Measurements from ENCODE around the gene TATDN3.

DNA sequence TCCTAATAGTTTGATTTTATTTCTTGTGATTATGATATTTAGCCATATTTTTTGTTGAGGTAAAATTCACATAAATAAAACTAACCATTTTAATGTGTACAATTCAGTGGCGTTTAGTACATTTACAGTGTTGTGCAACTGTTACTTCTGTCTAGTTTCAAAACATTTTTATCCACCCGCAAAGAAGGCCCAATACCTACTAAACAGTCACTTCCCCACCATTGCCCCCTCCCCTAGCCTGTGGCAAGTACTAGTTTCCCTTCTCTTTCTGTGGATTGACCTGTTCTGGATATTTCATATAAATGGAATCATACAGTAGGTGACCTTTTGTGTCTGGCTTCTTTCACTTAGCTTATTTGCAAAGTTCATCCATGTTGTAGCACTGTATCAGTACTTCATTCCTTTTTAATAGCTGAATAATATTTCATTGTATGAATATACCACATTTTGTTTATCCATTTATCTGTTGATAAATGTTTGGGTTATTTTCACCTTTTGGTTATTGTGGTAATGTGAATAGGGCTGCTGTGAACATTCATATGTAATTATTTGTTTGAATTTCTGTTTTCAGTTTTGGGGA lies 70.5 kb downstream of the TATDN3 start:
- TF ChIP-seq, protein P1, sequence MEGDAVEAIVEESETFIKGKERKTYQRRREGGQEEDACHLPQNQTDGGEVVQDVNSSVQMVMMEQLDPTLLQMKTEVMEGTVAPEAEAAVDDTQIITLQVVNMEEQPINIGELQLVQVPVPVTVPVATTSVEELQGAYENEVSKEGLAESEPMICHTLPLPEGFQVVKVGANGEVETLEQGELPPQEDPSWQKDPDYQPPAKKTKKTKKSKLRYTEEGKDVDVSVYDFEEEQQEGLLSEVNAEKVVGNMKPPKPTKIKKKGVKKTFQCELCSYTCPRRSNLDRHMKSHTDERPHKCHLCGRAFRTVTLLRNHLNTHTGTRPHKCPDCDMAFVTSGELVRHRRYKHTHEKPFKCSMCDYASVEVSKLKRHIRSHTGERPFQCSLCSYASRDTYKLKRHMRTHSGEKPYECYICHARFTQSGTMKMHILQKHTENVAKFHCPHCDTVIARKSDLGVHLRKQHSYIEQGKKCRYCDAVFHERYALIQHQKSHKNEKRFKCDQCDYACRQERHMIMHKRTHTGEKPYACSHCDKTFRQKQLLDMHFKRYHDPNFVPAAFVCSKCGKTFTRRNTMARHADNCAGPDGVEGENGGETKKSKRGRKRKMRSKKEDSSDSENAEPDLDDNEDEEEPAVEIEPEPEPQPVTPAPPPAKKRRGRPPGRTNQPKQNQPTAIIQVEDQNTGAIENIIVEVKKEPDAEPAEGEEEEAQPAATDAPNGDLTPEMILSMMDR (IDR thresholded peaks at IDR 0.05), result no peak
- TF ChIP-seq POLR2A (IDR thresholded peaks at IDR 0.05), result no peak
